ENCODE data around the gene STOML2. TPM values are rescaled to one million over a fixed set of nuclear protein-coding genes. Genes with fewer than 3 reads are reported as not detected.

STOML2 gene
- total RNA-seq, 4 donors from 2014 or later = 76.3 to 105 (median 88.6) TPM

DNA sequence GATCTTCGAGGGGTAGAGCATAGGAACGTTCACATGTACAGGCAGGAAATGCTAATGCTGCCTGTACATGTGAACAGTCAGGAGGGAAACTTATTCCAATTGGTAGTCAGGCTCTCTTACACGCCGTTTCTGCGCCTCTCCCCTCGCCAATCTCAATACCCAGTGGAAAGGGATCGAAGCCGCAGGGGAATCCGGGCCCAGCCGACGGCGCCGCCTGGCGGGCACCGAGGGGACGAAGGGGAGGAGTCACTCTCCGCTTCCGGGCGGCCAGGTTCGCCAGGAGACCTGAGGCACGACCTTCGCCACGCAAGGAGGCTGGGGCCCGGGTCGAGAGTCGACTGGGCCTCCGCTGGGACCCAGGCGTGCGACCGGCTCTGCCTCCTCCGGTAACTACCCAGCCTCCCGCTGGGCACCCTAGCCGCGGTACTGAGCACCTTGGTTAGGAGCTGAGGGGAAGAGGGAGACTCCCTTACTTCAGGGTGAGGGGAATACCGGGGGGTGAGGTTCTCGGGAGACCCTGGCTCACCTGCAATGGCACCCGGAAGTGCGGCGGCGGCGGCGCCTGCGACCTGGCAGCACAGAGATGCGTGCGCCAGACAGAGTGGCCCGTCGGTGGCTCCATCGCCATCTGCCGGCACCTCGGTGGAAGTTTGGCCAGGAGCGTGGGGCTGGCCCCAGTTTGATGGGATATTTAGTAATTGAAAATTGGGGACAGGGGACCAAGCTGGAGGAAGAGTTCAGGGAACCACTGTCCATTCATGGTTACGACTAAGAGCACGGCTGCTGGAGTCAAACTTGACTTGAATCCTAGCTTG, 6.7 kb downstream of the STOML2 start, which contains the start of gene PIGO:
Gene PIGO (minus strand): TSS at position 557 of the 815 bp plus-strand sequence. CDS start 1,026 bp downstream, outside the sequence.
- 0 to 1% methylated on average over 23 to 50 of the region's 53 CpGs for WGBS, 2 donors
- TF ChIP-seq POLR2A (IDR thresholded peaks at IDR 0.05) = no peak
- TF ChIP-seq, protein P1, sequence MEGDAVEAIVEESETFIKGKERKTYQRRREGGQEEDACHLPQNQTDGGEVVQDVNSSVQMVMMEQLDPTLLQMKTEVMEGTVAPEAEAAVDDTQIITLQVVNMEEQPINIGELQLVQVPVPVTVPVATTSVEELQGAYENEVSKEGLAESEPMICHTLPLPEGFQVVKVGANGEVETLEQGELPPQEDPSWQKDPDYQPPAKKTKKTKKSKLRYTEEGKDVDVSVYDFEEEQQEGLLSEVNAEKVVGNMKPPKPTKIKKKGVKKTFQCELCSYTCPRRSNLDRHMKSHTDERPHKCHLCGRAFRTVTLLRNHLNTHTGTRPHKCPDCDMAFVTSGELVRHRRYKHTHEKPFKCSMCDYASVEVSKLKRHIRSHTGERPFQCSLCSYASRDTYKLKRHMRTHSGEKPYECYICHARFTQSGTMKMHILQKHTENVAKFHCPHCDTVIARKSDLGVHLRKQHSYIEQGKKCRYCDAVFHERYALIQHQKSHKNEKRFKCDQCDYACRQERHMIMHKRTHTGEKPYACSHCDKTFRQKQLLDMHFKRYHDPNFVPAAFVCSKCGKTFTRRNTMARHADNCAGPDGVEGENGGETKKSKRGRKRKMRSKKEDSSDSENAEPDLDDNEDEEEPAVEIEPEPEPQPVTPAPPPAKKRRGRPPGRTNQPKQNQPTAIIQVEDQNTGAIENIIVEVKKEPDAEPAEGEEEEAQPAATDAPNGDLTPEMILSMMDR (IDR thresholded peaks at IDR 0.05) = no peak
- H3K4me3 ChIP-seq (ENCODE audit: low read depth, poor library complexity, severe bottlenecking) = peak within 1 kb of the TSS; percentile 80
- DNase-seq (ENCODE audit: low spot score in 2 of 2) = peak; percentile 81 to 97
- intact Hi-C loops (cut with DNase I; ENCODE audit: low total_unique reads) = no loop called here

DNA sequence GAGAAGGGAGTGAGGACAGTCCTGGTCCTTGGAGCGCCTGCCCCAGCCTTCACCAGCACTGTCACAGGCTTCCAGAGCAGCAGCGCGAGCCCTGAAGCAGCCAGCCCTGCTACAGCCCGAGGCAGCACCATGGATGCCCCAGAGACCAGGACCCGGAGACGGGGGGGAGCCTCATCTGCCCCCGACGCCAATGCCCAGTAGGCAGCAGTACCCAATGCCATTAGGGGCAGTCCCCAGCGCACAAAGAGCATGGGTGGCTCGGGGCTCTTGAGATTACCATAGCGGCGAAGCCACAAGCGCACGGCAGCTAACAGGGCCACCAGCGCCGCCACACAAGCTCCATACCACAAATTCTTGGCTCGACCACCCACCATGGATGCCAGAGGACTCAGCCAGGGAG, 11.4 kb downstream of the STOML2 start:
- intact Hi-C loops (cut with DNase I; ENCODE audit: low total_unique reads) = no loop called here
- DNase-seq (ENCODE audit: low spot score in 2 of 2) = no peak
- no peak overlapping the region for H3K4me3 ChIP-seq (ENCODE audit: low read depth, poor library complexity, severe bottlenecking)
- WGBS, 2 donors = 90 to 97% methylated on average over 6 to 9 of the region's 17 CpGs
- TF ChIP-seq POLR2A (IDR thresholded peaks at IDR 0.05) = no peak

DNA sequence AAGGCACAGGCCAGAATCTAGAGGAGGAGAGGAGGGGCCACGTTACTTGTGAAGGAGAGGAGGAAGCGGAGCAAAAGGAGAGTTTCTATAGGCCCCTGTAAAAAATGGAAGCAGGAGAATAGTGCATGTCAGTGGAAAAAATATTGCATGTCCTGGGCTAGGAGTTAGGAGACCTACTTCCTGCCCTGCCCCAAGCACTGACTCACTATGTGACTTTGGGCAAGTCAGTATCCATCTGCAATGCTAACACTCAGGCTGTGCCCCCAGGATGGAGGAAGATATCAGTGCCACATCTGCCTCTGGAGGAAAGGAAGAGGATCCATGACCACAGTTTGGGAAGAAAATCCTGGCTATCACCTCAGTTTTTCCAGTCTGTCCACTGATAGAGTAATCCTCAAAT, 13.5 kb downstream of the STOML2 start:
- H3K4me3 ChIP-seq (ENCODE audit: low read depth, poor library complexity, severe bottlenecking) = no peak overlapping the region
- DNase-seq (ENCODE audit: low spot score in 2 of 2) = no peak
- intact Hi-C loops (cut with DNase I; ENCODE audit: low total_unique reads) = no loop called here
- WGBS, 2 donors = 66 to 88% methylated on average over 2 of the region's 2 CpGs
- TF ChIP-seq, protein P1 (IDR thresholded peaks at IDR 0.05) = no peak
- no peak for TF ChIP-seq POLR2A (IDR thresholded peaks at IDR 0.05)

DNA sequence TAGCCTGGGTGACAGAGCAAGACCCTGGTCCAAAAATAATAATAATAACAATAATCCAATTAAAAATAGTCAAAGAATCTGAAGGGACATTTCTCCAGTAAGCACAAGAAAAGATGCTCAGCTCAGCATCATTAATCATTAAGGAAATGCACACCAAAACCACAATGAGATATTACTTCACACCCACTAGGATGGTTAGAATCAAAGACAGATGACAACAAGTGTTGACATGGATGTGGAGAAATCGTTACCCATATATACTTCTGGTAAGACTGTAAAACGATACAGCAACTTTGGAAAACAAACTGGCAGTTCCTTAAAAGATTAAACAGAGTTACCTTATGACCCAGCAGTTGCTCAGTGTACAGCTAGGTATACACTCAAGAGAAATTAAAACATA, 17.9 kb downstream of the STOML2 start:
- WGBS, 2 donors = 70 to 81% methylated on average over 2 of the region's 2 CpGs
- TF ChIP-seq, protein P1 (IDR thresholded peaks at IDR 0.05) = no peak
- TF ChIP-seq POLR2A (IDR thresholded peaks at IDR 0.05) = no peak
- intact Hi-C loops (cut with DNase I; ENCODE audit: low total_unique reads) = no loop called here
- DNase-seq (ENCODE audit: low spot score in 2 of 2) = no peak
- H3K4me3 ChIP-seq (ENCODE audit: low read depth, poor library complexity, severe bottlenecking) = no peak overlapping the region

DNA sequence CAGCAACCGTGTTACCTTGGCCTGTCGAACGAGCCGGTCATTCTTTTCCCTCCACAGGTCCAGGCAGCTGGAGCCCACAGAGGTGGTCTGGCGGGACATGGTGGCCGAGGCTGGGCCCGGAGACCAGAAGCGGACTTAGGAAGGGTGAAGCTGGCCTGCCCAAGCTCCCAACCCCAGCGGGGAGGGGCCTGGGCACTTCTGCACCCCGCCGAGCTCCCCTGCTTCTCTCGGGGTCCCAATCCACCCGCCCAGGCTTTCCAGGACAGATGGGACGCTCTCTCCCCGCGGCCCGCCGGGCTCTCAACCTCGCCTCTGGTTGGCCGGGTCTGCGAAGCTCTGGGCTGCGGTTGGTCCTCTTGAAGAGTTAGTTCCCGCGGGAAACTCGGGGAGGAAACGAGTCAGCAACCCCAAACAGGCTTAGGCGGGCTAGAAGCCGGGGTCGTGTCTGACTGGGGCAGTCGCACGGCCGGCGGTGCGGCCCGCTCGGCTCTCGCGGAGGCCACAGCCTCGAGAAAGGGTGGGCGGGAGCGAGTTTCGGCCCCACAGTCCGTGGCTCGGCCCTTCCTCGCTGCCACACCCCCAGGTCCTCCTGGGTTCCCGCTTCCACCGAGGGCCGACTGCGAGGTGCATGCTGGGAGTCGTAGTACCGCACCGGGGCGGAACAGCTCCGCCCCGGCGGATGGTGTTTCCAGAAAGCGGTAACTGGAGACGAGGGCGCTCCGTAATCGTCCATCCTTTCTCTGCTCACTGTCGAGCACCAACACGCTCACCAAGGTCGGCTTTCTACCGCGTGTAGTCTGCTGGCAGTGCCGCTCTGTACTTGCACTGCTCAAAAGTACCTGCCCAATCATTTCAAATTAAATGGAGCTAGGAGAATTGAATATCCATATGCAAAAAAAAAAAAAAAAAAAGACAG, 23.2 kb downstream of the STOML2 start, which contains the start of gene FANCG:
Gene FANCG (minus strand): TSS at position 517 of the 916 bp plus-strand sequence. CDS start 418 bp downstream, at position 99.
- no peak for TF ChIP-seq POLR2A (IDR thresholded peaks at IDR 0.05)
- TF ChIP-seq, protein P1 (IDR thresholded peaks at IDR 0.05) = no peak
- intact Hi-C loops (cut with DNase I; ENCODE audit: low total_unique reads) = no loop called here
- 0% methylated on average over 25 to 33 of the region's 67 CpGs for WGBS, 2 donors
- peak within 1 kb of the TSS; percentile 47 for H3K4me3 ChIP-seq (ENCODE audit: low read depth, poor library complexity, severe bottlenecking)
- peak; percentile 84 to 96 for DNase-seq (ENCODE audit: low spot score in 2 of 2)

DNA sequence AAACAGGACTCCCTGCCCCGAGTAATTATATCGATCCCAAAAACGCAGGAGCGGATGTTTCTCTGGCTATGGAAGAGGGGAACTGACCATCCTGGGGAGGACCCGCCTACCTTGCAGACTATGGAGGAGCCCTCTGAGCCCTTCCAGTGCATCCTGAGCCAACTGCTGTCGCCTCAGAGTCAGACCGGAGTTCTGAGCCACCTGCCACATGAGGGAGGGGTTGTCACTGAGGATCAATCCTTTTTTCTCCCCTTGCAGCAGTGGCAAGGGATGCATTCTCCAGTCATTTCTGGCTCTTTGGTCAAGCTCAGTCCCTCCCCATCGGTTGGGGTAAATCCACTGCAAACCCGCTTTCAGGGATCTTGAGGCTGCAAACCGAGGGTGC, 23.9 kb downstream of the STOML2 start:
- H3K4me3 ChIP-seq (ENCODE audit: low read depth, poor library complexity, severe bottlenecking) = peak overlapping the region; percentile 47
- 2 to 10% methylated on average over 9 of the region's 10 CpGs for WGBS, 2 donors
- TF ChIP-seq, protein P1 (IDR thresholded peaks at IDR 0.05) = no peak
- TF ChIP-seq POLR2A (IDR thresholded peaks at IDR 0.05) = no peak
- intact Hi-C loops (cut with DNase I; ENCODE audit: low total_unique reads) = no loop called here
- DNase-seq (ENCODE audit: low spot score in 2 of 2) = no peak
